ENCODE results near the gene DOP1A.
A peak's percentile ranks its signal among the peaks of the same experiment; 100 is the strongest.
"Not testable (repeated sequence)": the region's sequence is repeated elsewhere in the genome, so short reads cannot be mapped to it uniquely, and the experiment has no call there.

The DOP1A gene

DNA sequence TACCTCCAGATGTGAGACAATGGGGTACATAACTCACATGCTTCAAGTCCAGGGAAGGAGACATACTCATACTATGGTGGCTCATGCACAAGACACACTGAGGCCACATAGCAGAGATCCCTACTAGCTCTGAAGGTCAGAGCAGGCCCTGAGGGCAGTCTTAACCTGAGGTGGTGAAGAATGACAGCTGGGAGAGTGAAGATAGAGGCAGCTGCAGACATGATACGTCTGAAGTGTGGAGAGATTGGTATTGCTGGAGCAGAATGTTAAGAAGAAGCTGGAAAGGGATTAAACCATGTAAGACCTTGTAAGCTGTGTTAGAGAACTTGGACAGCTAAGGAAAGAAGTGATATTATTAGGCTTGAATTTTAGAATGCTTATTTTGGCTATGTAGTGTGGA is 92.7 kb downstream of the DOP1A start:
- DNase-seq, result no peak

DNA sequence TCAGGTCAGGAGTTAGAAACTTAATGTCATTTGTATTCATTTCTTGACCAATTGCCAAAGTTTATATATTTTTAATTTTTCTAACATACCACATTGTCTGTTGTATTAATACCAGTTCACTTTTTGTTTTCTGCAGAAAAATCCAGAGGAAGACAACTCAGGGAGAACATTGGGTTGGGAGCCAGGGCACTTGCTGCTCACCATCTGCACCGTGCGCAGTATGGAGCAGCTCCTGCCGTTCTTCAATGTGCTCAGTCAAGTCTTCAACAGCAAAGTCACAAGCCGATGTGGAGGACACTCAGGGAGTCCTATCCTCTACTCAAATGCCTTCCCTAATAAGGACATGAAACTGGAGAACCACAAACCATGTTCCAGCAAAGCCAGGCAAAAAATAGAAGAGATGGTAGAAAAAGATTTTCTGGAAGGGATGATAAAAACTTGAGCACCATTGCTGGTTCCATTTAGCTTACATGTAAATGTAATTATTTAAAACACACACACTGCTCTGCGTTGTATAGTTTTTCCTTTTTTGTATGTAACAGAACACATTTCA is 100.3 kb downstream of the DOP1A start:
- DNase-seq, result no peak

DNA sequence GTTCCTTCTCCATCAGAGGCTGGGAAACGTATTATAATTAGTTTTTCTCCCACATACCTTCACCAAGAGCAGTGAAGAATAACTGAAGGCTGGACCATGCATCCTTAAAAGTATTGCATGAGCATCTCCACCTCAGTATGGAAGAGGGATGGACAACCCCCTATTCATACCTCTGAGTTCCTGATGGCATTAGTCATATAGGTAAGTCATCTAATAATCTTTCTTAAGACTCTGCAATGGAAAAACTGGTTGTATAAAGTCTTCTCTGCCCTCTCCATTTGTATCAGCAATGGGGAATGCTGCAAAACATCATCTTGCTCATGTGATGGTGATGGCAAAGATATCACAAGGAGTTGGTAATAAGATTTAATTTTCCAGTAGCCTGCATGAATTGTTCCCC is 101.1 kb downstream of the DOP1A start:
- no peak for DNase-seq

DNA sequence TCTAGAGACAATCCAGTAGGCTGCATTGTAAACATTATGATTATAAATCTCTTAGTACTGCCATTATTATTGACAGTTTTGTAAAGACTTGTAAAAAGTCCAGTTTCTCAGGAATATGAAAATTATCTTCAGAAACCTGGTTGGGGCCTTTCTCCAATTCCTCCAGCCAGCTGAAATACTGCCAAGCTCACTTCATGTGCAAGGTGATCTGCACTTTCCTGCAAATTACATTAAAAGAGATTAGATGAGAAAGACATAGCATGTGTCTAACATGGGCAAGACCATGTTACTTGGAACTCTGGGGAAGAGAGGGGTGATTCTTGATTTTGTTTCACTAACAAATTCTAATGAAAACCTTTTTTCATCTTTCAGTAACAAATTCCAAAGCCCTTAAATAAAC is 101.6 kb downstream of the DOP1A start:
- DNase-seq, result no peak

DNA sequence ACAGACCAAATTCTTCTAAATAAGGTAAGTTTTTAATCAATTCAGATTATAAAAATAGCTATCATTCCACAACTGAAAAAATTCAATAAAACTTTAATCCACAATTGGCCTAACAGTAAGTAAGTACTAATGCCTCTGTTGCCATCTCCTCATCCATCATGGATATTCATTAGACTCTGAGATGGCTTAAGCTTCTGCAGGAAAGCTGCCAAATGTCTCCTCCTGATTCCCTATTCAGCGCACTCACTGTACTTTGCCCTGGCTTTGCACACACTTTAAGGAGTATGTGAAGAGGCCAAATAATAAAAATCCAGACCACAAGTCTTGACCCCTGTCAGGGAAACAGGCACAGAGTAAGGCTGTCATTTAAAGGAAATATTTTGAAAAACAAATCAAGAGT is 102.0 kb downstream of the DOP1A start:
- no peak for DNase-seq

DNA sequence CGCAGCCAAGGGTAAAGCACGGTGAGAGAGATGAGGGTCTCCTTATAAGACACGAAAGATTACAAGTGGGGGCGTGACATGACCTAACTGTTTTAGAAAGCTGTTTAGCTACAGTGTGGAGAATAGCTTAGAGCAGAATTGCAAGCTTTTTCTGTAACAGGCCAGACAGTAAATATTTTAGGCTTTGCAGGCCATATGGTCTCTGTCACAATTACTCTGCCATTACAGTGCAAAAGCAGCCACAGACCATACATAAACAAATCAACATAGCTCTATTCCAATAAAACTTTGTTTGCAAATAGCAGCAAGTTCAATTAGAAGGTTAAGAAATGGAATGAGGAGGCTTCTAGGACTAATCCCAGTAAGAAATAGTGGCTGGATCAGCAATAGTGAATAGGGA is 108.8 kb downstream of the DOP1A start:
- DNase-seq, result no peak

DNA sequence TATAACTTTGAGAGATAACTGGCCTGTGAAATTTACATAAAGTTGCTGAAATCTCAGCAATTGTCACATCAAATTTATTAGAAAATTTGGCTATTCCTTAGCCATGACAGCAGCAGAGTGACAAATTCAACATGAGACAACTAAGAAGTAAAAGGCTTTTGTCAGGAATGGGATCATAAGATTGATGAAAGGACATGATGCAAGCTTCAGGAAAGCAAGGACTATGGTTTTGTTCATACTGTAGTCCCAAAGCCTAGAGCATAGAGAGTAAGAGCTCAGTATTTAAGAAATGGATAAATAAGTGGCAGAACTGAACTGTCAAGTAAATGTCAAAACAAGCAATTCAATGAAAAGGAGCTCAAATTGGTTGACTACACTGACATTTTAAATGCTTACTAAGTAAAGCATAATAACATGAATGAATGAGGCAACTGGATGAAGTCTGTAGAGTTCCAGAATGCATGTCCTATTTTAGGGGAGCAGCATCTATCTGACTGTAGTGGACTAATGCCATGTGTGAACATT is 113.0 kb downstream of the DOP1A start:
- DNase-seq, result no peak

DNA sequence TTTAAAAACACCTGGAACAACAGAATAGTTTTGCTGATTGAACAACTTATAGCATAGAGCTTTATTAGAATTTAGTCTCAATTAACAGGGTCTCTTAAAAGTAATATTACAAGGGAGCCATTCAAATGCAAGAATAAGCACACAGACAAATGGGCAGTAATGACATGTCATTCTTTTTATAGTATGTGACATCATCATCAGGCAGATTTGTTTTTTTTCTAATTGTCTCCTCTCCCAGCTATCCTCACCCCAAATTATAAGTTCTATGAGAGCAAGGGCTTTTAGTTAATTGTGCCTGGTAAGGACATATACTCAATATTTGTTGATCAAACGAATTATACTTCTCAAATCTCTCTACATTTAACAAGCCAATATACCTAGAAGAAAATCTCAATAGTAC is 114.6 kb downstream of the DOP1A start:
- no peak for DNase-seq

DNA sequence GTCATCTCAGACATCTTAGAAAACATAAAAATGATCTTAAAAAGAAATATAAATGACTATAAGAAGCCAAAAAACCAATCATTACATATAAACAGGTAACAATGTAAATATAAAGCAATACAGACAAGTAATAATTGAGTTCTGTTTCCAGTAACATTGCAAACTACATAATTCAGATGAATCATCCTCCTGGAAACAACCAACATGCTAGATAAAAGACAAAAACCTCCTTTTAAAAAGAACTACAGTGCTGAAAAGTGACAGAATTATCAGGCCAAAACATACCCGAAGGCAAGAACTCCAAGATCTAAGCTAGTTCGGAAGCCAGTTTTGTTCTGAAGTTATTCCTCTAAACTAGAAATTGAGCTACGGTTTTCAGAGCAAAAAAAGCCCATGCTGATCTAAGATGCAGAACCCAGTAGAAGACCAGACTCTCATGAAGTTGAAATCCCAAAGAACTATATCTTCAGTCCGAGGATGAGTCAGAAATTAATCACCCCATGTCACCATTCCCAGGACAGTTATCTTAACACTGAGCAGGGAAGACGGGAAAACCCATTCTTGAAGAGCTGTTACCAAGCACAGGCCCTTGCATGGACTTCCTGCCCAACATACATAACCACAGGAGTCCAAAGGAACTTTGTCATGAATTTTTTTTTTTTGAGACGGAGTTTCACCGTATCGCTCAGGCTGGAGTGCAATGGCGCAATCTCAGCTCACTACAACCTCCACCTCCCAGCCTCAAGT is 115.8 kb downstream of the DOP1A start:
- no peak for DNase-seq

DNA sequence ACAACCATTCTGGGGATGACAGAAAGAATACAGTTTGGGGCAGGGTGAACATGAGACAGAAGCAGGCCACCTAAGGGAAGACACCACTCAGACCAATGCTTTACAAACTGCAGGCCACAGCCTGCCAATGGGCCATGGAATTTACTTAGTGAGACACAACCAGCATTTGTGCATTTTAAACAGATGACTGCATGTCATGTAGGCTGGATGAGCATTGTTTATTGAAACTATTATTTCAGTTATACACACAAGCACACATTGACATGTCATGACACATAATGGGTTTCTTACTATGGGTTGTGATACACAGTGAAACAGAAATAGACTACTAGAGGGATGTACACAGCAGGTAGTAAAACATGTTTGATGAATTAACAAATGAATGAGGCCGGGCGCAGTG is 117.6 kb downstream of the DOP1A start:
- DNase-seq, result no peak

DNA sequence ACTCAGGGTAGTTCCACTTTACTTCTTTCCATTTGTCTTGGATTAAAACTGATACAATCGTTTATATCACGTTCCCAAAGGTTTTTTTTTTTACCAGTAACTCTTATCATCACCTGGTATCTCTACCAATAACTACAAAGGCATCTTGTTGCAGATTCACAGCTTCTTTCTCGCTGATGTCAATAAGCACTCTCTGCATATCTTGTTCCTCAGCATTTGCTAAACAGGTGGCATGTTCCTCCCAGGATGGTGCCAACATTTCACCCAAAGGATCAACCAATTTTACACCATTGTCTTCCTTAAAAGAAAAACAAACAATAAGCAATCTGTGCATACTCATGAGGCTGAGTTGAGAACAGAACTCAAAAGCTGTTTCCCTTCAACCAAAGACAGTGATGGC is 121.0 kb downstream of the DOP1A start:
- DNase-seq, result no peak

DNA sequence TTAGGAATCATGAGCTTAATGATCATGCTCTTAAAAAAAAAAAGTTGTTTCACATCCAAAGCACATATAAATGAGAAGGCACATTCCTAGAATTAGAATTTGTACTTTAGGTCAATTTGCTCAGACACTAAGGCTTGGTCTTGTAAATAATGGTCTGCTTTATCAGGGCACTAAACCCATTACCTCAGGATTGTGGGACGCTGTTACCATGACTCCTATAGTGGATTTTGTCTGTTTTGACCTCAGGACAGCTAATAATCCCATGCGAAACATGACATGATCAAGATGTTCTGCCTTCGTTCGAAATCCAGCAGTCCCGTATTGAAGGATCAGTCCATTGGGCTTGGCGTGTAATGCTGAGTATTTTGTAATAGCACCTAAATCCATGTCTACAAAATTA is 123.2 kb downstream of the DOP1A start:
- no peak for DNase-seq

DNA sequence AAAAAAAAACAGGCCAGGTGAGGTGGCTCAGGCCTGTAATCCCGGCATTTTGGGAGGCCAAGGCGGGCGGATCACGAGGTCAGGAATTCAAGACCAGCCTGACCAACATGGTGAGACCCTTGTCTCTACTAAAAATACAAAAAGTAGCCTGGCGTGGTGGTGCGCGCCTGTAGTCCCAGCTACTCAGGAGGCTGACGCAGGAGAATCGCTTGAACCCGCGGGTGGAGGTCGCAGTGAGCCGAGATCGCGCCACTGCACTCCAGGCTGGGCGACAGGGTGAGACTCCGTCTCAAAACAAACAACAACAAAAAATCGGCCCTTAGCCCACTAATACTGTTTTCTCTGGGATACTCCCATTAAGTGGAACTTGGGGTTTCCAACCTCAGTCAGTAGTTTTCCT is 124.5 kb downstream of the DOP1A start:
- not testable (repeated sequence) for DNase-seq

DNA sequence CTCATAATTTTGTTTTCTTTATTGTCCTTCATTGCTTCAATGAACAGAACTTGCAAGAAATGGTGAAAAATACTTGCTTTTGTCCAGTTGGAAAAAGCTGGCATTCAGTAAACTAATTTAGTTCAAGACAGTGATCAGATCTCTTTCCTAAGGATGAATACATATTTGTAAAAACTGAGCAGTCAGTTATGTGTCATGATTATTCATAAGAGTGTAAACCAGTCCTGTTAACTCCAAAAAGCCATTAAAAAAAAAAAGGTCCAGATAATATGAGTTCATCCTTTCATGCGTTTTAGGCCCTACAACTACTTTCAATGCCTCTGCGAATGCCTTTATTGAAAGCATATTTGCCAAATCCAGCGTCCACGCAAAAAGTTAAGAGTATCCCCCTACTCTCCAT is 125.0 kb downstream of the DOP1A start:
- no peak for DNase-seq

DNA sequence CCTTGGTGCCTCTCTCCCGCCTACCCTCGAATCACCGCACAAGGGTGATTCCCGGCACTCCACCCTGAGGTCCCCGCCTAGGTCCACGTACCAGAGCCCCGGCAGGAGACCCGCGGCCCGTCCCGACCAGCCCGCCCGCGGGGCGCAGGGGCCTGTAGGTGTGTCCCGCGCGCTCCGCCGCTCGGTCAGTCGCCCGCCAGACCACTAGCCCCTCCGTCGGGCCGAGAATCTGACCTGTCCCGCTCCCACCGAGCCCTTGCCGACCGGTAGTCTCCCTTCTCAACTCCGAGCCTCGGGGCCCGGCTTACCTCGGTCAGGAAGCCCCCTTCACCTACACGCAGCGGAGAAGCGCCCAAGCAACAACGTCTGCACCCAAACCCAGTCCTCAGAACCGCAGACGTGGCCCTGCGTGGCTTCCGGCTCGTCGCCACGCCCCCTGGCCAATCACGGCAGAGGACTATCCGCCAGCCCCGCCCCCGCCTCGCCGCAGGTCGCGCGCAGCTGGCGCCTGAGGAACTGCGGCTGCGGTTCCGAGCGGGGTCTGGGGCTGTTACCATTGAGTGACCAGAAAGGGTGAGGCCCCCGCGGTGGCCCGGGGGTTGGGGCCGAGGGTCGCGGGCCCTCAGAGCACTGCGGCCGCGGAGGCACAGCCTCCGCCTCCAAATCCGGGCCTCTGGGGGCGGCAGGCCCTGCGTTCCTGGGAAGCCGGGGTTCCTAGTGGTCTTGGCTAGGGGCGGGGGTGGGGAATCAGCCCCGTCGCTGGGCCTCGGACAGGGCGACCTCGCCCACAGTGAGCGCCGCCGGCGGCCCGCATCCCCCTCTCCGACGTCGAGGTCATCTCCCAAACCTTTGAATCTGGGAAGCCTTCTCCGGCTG is 125.6 kb downstream of the DOP1A start, which contains the start of the genes PGM3 and RWDD2A:
PGM3 (minus strand) TSS at position 395 of the 876 bp plus-strand sequence. CDS start 2,253 bp downstream, outside the sequence.
RWDD2A (plus strand) TSS at position 487 of the 876 bp plus-strand sequence. CDS start 1,095 bp downstream, outside the sequence.
- peak; percentile 67 for DNase-seq

DNA sequence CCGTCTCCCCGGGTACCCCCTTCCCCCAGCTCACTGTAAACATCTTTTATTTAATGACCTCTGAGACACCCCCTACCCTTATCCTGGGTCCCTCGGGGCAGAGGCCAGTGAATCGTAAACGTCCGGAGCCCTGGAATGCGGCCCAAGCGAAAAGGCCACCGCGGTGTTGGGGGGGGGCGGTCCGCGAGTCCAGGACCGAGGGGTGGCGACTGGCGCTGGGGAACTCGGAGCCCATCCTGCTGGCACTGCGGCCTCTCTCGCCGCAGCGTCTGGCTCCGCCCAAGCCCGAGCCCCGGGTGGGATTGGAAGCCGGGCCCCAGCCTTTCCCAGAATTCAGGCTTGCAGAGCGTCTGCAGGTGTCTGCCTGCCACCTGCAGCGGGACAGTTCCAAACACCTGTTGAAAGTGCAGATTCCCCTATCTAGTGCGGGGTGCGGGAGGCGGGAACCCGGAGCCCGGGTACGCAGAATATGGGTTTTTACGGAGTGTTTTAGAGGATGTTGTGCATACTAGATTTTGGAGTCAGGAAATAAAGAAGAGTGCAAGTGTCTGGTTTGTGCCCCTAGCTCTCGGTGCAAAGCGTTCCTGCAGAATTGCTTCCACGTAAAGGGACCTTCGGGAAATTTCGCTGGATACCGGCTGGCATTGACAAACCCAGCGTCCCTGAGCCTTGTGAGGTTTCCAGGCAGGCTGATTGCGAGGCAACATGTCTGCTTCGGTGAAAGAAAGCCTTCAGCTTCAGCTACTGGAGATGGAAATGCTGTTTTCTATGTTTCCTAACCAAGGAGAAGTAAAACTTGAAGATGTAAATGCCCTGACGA is 126.5 kb downstream of the DOP1A start:
- peak; percentile 4 for DNase-seq

DNA sequence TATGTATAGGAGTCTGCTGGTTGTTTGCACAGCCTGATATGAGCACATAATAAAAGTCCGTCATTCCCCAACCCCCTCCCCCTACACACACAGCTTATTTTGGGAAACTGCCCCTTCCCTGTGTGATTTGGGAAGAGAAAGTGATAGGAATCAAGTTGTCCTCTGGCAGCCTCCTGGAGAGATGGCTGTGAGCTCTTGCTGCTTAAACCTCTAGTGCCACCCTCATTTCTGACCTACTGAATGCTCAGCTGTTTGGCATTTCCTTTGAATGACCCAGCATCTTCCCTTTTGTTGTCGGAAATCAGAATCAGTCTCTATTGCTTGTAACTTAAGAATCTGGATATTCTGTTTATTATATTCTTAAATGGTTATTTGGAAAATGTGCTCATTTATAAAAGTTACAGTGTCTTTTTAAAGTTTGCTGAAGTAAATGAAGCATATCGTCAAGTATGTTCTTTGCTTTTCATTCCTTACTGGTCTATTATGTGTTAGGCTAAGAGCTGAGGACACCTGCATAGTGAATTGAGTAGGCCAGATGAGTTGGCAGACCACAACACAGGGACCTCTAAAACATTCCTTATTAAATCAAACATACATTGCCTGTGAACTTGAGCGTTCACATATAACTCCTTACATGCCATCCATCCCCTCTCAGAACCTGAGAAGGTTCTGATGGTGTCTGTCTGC is 131.2 kb downstream of the DOP1A start:
- no peak for DNase-seq

DNA sequence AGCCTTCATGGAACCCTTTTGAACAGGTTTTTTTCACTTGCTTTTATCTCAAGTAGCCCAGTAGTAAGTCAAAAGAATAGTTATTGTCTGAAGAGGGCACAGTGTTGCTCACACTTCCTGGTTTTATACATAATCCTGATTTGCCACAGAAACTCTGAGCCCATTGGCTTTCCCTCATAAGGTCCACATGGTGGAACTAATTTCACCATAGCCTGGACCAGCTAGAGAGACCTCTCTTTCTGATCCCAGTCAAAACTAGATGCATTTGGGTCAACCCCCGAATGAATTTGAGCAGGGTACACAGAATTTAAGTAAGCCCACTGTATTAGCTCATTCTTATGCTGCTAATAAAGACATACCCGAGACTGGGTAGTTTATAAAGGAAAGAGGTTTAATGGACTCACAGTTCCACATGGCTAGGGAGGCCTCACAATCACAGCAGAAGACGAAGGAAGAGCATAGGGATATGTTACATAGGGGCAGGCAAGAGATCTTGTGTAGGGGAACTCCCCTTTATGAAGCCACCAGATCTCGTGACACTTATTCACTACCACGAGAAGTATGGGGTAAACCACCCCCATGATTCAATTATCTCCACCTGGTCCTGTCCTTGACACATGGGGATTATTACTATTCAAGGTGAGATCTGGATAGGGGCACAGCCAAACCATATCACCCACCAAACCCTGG is 131.8 kb downstream of the DOP1A start:
- DNase-seq, result no peak

DNA sequence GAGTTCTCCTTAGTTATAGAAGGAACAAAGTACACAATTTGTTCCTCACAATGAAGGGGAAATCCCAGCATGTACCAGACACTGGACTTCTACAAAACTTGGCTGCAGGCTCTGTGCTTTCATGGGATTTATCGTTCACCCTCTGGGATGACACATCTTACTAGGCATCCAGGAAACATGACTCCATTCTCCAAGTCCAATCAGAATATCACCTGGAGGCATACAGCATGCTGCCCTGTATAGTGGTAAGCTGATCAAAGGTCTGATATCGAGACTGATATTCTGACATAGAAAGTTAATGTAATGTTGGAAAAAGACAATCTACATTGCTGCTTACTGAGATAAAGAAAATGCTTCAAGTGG is 132.4 kb downstream of the DOP1A start:
- no peak for DNase-seq

DNA sequence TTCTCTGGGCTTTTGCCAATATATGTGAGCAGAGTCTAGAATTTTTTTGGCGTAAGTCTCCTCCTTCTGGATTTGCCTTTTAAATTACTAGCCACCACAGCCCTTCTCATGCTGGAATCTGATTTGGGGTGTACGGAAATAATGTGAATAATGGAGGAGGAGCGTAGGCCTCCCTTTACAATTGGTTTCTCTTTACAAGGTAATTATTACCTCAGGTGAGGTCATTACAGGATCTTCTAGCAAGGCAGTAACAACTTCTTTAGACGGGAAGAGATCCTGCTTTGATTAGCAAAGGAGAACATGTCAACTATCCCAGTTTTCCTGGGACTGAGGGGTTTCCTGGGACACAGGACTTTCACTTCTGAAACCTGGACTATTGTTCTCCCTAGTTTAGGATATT is 134.6 kb downstream of the DOP1A start:
- DNase-seq, result no peak
